Hepatocyte (in vitro differentiated cells): ENCODE results near the gene TRIM9. TPM values are rescaled to one million over a fixed set of nuclear protein-coding genes. Genes with fewer than 3 reads are reported as not detected.
"Not testable (repeated sequence)": the region's sequence is repeated elsewhere in the genome, so short reads cannot be mapped to it uniquely, and the experiment has no call there.

Experiments
- DNase-seq: peaks from one replicate; pipeline ENCODE4 v3.0.0-alpha.2; 2016; ENCODE audit warnings: low spot score
- H2AFZ ChIP-seq: fragments of 200-600 bp; sonication (generic); 2 replicates; pipeline ENCODE4 v1.6.0; 2016; ENCODE audit warnings: antibody characterized with exemption, mild to moderate bottlenecking
- H3K27ac ChIP-seq: fragments of 200-600 bp; sonication (generic); 2 replicates; pipeline ENCODE4 v1.5.1; 2016; ENCODE audit warnings: mild to moderate bottlenecking
- H3K27me3 ChIP-seq: fragments of 200-600 bp; sonication (generic); 2 replicates; pipeline ENCODE4 v1.6.1; 2016
- H3K36me3 ChIP-seq: fragments of 200-600 bp; sonication (generic); replicated peaks from 2 replicates; pipeline ENCODE4 v1.5.1; 2016; ENCODE audit warnings: low read depth; ENCODE audit not compliant: insufficient read depth
- H3K4me1 ChIP-seq: fragments of 200-600 bp; sonication (generic); 2 replicates; pipeline ENCODE4 v1.5.1; 2016; ENCODE audit warnings: mild to moderate bottlenecking, moderate library complexity; ENCODE audit not compliant: insufficient read depth
- H3K4me2 ChIP-seq: fragments of 200-600 bp; sonication (generic); 2 replicates; pipeline ENCODE4 v1.6.0; 2016
- H3K4me3 ChIP-seq: fragments of 200-600 bp; sonication (generic); 2 replicates; pipeline ENCODE4 v1.5.1; 2016; ENCODE audit warnings: mild to moderate bottlenecking
- H3K79me2 ChIP-seq: fragments of 200-600 bp; sonication (generic); 2 replicates; pipeline ENCODE4 v1.6.0; 2017; ENCODE audit warnings: mild to moderate bottlenecking
- H3K9me2 ChIP-seq: fragments of 200-600 bp; sonication (generic); replicated peaks from 2 replicates; pipeline ENCODE4 v1.6.0; 2017; ENCODE audit warnings: mild to moderate bottlenecking; ENCODE audit not compliant: insufficient read depth
- H3K9me3 ChIP-seq: fragments of 200-600 bp; sonication (generic); 2 replicates; pipeline ENCODE4 v1.5.1; 2016; ENCODE audit warnings: low read depth, mild to moderate bottlenecking
- H4K20me1 ChIP-seq: fragments of 200-600 bp; sonication (generic); 2 replicates; pipeline ENCODE4 v1.6.0; 2016; ENCODE audit warnings: mild to moderate bottlenecking; ENCODE audit not compliant: insufficient read depth, poor library complexity, severe bottlenecking
- EZH2 ChIP-seq: fragments of 200-600 bp; sonication (generic); IDR thresholded peaks from 2 replicates; pipeline ENCODE4 v1.6.1; 2016; ENCODE audit warnings: antibody characterized with exemption, mild to moderate bottlenecking, borderline replicate concordance
- EZH2phosphoT487 ChIP-seq: fragments of 200-600 bp; sonication (generic); IDR thresholded peaks from one replicate; pipeline ENCODE4 v1.6.1; 2018; ENCODE audit warnings: antibody characterized with exemption, mild to moderate bottlenecking, low read depth, moderate library complexity; ENCODE audit not compliant: unreplicated experiment, severe bottlenecking
- WGBS: methylation state at CpG from one replicate; pipeline ENCODE4 v1.1.6; 2016; ENCODE audit warnings: low lambda C conversion rate; ENCODE audit errors: missing lambda C conversion rate; 5-methylcytosine and 5-hydroxymethylcytosine counted together
- polyA plus RNA-seq: library from polyadenylated mRNA; unstranded; fragments of >200 nt; fragmentation: Nextera tagmentation; extraction: Ambion mirVana; gene quantifications from 2 replicates; pipeline ENCODE4 v1.2.1, GENCODE V29; 2016
- total RNA-seq: library from RNA; depleted of rRNA; stranded (reverse); fragments of >200 nt; gene quantifications from 2 replicates; pipeline ENCODE4 v1.2.3, GENCODE V29; 2014
- TF ChIP-seq, protein P1 (sequence below): fragments of 200-600 bp; sonication (generic); IDR thresholded peaks from 2 replicates; pipeline ENCODE4 v1.5.1; 2016; ENCODE audit warnings: antibody characterized with exemption, mild to moderate bottlenecking; ENCODE audit not compliant: poor library complexity

TRIM9 gene
- total and polyA plus RNA-seq, 2 experiments from 2014 or later = 0.10 to 0.94 TPM

- Histone ChIP-seq H3K9me3 (no peaks in the 10 kb centered on the region), H3K79me2 (no peaks in the 10 kb centered on the region), H3K27ac (no peak overlapping the region), H2AFZ (no peak overlapping the region), H3K36me3 (no peaks in the 10 kb centered on the region), H3K9me2 (no peaks in the 10 kb centered on the region), H3K4me2 (no peak overlapping the region), H3K27me3 (no peaks in the 10 kb centered on the region), H3K4me1 (peaks cover 17% of the 10 kb centered on the region), H4K20me1 (no peaks in the 10 kb centered on the region), H3K4me3 (no peak overlapping the region)
- no peak for DNase-seq
- WGBS = 96% methylated on average over 5 of the region's 5 CpGs
- TF ChIP-seq, protein P1, sequence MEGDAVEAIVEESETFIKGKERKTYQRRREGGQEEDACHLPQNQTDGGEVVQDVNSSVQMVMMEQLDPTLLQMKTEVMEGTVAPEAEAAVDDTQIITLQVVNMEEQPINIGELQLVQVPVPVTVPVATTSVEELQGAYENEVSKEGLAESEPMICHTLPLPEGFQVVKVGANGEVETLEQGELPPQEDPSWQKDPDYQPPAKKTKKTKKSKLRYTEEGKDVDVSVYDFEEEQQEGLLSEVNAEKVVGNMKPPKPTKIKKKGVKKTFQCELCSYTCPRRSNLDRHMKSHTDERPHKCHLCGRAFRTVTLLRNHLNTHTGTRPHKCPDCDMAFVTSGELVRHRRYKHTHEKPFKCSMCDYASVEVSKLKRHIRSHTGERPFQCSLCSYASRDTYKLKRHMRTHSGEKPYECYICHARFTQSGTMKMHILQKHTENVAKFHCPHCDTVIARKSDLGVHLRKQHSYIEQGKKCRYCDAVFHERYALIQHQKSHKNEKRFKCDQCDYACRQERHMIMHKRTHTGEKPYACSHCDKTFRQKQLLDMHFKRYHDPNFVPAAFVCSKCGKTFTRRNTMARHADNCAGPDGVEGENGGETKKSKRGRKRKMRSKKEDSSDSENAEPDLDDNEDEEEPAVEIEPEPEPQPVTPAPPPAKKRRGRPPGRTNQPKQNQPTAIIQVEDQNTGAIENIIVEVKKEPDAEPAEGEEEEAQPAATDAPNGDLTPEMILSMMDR = no peak
- TF ChIP-seq EZH2phosphoT487 (no peak), EZH2 (no peak)
Observed at GRCh38 chr14:50963919-50964318, 131.0 kb downstream of the TRIM9 start.

DNA sequence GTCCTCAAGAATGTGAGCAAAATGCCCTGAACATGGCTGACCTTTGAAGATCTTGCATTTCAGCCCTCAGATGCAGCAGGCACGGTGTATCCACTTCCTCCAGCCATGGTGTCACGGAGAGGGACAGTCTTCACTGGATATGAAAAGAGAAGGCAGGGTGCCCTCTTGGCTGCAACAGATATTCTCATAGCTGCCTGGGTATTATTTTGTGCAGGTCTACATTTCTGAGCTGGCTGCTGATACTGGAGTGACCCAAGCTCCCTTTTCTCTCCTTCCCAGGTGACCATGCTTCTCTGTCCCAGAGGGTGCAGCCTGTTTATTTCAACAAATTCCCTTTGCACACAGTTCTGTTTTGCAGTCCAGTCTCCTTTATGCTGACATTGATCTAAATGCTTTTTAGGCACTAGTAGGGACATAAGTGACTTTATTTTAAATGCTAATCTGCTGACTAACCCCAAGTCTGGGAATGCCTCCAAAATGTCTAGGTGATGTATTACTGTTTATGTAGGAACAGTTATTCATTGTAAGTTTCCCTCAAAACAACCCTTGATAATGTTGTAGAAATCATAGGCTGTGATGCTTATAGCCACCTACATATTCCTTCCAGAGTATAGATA is 133.2 kb downstream of the TRIM9 start:
- TF ChIP-seq, protein P1 = no peak
- TF ChIP-seq EZH2 (no peak), EZH2phosphoT487 (no peak)
- Histone ChIP-seq H3K36me3 (no peaks in the 10 kb centered on the region), H3K27me3 (no peaks in the 10 kb centered on the region), H3K27ac (peak overlapping the region; percentile 28), H3K9me2 (no peaks in the 10 kb centered on the region), H3K79me2 (no peaks in the 10 kb centered on the region), H2AFZ (no peak overlapping the region), H3K4me3 (no peak overlapping the region), H3K4me2 (peak overlapping the region; percentile 22), H4K20me1 (no peaks in the 10 kb centered on the region), H3K9me3 (no peaks in the 10 kb centered on the region), H3K4me1 (peaks cover 17% of the 10 kb centered on the region)
- 78% methylated on average over 2 of the region's 2 CpGs for WGBS
- DNase-seq = peak; percentile 30

GRCh38 chr14:50957296-50957695 is 137.6 kb downstream of the TRIM9 start:
- H3K27ac ChIP-seq = no peak overlapping the region
- H3K9me2 ChIP-seq = no peaks in the 10 kb centered on the region
- no peaks in the 10 kb centered on the region for H3K9me3 ChIP-seq
- no peak overlapping the region for H3K4me3 ChIP-seq
- peak; percentile 38 for DNase-seq
- H4K20me1 ChIP-seq = no peaks in the 10 kb centered on the region
- no peaks in the 10 kb centered on the region for H3K27me3 ChIP-seq
- 56% methylated on average over 3 of the region's 3 CpGs for WGBS
- H2AFZ ChIP-seq = no peak overlapping the region
- TF ChIP-seq EZH2 (no peak), EZH2phosphoT487 (no peak)
- TF ChIP-seq, protein P1 = no peak
- H3K4me2 ChIP-seq = no peak overlapping the region
- no peaks in the 10 kb centered on the region for H3K79me2 ChIP-seq
- no peaks in the 10 kb centered on the region for H3K36me3 ChIP-seq
- H3K4me1 ChIP-seq = peaks cover 15% of the 10 kb centered on the region

- WGBS = 90% methylated on average over 8 of the region's 32 CpGs
- H3K4me1 ChIP-seq, H4K20me1 ChIP-seq, H3K4me3 ChIP-seq, H3K27me3 ChIP-seq, H2AFZ ChIP-seq, H3K79me2 ChIP-seq, H3K9me2 ChIP-seq, DNase-seq, H3K27ac ChIP-seq, H3K9me3 ChIP-seq, H3K36me3 ChIP-seq, H3K4me2 ChIP-seq: not testable (repeated sequence)
Observed at GRCh38 chr14:50956421-50956820, 138.5 kb downstream of the TRIM9 start.
